GM19023 (cell line): ENCODE results near the gene STAG2.

ENCODE experiments used
- ATAC-seq: cut with Tn5 transposase; IDR thresholded peaks from one replicate; pipeline ENCODE4 v1.9.1; 2021; ENCODE audit warnings: mild to moderate bottlenecking, moderate library complexity; ENCODE audit not compliant: unreplicated experiment

Gene STAG2

DNA sequence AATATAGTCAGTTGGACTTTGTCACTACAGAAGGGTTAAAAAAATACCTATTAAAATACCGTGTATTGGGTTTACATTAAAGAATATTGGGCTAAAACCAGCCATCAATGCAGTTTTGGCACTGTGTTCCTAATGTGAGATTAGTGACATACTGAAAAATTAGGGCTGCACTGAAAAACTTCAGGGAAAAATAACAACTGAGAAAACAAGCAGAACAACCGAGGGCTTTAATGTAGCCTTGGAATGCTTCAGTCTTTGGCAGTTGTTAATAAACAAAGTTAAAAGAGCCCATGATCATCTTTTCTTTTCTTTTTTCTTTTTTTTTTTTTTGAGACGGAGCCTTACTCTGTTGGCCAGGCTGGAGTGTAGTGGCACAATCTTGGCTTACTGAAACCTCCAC is 12.4 kb downstream of the STAG2 start:
- no peak for ATAC-seq

DNA sequence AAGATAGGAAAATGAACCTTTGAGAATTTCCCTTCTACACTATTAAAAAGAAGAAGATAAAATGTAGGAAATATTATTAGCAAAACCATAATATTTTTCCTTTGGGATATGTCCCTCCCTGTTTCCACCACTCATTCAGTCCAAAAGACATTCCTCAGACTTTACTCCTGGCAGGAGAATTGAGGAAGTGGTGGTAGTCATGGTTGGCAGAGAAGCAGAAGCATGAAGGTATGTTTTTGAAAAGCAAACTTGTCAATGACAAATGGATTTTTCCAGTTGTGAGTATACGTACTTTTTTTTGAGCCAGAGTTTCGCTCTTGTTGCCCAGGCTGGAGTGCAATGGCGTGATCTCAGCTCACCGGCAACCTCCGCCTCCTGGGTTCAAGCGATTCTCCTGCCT is 13.7 kb downstream of the STAG2 start:
- no peak for ATAC-seq

- no peak for ATAC-seq
Observed at GRCh38 chrX:123976706-123977316, 15.3 kb downstream of the STAG2 start.

DNA sequence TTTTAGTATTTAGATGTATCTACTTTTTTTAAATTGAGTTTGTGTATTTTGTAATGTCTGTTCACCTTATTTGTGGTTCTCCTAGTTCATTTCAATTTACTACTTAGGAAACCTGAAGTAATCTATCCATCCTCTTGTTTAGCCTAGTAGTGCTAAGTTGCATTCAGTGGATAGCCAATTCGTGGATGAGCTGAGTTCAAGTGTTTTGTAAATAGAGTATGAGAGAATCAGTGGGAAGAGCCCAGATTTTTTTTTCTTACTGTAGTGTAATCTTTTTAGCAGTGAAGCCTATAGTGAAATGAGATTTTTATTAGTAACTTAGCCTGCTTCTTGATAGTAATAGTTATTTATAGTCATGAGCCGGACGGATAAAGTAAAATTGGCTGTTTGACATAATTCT is 21.7 kb downstream of the STAG2 start:
- no peak for ATAC-seq

DNA sequence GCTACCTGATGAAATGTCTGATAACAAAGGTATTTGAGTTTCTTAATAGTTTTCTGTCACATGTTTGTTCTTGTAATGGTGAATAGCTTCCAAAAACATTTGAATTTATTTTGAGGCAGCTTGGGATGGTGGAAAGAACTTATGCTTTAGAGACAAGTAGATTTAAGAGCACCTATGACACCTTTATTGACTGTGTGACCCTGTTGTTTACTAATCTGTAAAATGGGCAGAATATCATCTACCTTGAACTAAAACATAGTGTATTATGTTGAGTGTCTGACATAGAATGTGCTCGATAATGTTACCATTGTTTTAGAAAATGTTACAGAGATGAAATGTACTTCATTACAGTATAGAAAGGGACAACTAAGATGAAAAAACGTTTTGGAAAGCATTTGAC is 24.9 kb downstream of the STAG2 start:
- ATAC-seq, result no peak

DNA sequence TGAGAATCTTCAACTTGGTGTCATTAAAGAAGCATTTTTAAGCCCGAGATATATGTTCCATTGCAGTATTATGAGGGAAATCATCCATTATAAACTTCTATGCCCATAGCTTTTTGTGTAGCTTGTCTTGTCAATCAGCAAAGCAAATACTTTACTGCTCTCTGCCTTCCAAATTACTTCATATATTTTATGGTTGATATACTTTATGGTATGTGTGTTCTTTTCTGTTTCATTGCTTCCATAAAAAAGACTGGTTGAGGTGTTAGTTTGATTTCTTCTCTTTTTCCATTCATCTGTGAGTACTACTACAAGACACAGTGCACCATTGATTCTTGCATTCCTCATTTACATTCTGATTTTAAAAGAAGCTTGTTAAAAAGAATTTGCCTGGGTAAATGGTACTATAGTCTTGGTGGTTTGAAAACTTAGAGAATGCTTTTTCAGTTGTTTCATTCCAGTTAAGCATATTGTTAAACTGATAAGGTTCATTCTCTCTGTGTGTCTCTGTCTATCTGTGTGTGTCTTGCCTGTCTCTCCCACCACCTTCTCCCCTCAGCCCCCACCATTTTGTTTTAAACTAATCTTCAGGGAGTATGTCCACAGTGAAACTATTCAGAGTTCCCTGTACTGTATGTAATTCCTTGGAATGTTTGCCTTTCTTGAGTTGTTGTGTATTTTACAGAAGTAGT is 27.1 kb downstream of the STAG2 start:
- ATAC-seq, result no peak

- ATAC-seq, result no peak
Observed at GRCh38 chrX:123989235-123989634, 27.7 kb downstream of the STAG2 start.

- ATAC-seq, result no peak
Observed at GRCh38 chrX:123990169-123990568, 28.7 kb downstream of the STAG2 start.

GRCh38 chrX:123990602-123991001 is 29.1 kb downstream of the STAG2 start:
- no peak for ATAC-seq

DNA sequence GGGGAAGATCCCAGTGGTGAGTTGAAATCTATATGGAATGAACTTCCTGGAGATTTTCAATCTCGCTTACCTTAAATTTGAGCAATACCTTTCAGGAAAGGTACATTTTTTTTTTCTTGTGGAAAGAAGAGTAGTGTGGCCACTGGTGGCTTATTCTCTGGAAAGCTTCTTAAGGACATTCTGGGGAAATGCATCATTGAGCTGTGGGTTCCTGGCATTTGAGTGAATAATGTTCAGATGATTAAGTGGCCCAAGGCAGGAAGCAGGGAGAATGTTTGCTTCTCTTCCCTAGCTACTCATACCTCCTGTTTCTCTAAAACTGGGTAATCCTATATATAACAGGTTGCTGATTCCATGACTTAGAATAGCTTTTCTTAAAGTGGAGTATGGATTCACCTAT is 31.8 kb downstream of the STAG2 start:
- no peak for ATAC-seq

GRCh38 chrX:123993904-123994635 is 32.6 kb downstream of the STAG2 start:
- ATAC-seq, result no peak

GRCh38 chrX:123994730-123995129 is 33.2 kb downstream of the STAG2 start:
- ATAC-seq, result no peak

DNA sequence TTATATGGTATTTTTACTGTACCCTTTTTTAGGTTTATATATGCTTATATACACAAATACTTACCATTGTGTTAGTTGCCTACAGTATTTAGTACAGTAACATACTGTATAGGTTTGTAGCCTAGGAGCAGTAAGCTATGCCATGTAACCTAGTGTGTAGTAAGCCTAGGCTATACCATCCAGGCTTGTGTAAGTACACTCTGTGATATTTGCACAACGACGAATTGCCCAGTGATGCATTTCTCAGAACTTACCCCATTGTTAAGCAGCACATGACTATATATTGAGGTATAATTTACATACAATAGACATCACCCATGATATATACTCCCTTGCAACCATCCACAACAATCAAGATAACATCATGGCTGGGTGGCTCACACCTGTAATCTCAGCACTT is 40.1 kb downstream of the STAG2 start:
- no peak for ATAC-seq

DNA sequence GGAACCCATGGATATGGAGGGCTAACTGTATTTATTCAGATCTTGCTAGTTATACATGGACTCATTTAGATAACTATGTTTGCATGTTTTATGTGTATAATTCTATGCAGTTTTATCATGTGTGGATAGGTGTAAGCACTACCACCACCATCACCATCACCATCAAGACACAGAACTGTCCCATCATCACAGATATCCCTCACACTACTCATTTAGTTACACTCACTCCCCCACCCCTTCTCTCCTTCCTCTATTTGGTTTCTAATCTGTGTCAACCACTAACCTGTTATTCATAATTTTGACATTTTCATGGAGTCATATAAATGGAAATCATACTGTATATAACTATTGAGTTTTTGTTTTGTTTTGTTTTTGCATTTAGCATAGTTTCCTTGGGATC is 43.7 kb downstream of the STAG2 start:
- no peak for ATAC-seq

DNA sequence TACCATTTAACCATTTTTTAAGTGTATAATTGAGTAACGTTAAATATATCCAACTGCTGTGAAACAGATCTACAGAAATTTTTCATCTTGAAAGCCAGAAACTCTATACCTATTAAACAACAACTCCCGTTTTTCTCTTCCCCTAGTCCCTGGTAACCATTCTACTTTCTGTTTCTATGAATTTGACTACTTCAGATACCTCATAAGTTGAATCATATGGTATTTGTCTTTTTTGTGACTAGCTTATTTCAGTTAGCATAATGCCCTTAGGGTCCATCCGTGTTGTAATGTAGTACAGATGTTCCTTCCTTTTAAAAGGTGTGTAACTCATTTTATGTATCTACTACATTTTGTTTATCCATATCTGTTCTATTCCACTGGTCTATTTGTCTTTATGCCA is 48.7 kb downstream of the STAG2 start:
- ATAC-seq, result peak; percentile 46

- no peak for ATAC-seq
Observed at GRCh38 chrX:124010566-124010965, 49.1 kb downstream of the STAG2 start.

DNA sequence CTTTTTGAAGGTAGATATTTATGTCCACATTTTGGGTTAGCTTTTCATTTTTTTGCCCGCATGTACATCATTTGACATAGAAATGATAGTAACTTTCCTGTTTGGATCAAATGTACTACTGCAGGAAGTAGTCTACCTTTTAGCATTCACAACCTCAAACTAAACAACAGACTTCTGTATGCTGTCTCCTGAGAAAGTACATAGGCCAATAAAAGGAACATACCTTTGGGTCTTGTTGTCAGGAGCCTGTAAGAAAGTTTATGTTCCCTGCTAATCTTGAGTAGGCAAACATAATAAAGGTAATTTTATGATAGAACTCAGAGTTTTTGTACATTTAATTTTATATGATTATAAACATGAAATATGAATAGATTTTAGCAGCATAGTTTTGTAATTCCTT is 54.2 kb downstream of the STAG2 start:
- no peak for ATAC-seq

DNA sequence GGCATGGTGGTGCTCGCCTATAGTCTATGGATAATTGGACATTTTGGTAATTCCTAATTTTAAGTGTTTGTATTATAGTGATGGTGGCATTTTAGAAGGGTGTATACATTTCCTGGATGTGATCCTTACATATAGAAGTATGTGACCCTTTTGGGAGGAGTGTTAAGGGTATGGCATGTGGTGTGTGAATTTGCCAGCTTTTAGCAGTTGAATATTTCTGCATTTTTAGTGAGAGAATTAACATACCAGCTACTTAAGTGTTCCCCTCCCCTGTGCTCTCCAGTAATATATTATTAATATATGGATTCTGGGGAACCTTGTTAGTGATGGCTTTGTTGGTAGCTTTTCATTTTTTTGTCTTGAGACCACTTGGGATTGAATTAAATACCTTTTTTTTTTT is 55.3 kb downstream of the STAG2 start:
- ATAC-seq, result no peak

GRCh38 chrX:124018023-124018422 is 56.5 kb downstream of the STAG2 start:
- no peak for ATAC-seq

DNA sequence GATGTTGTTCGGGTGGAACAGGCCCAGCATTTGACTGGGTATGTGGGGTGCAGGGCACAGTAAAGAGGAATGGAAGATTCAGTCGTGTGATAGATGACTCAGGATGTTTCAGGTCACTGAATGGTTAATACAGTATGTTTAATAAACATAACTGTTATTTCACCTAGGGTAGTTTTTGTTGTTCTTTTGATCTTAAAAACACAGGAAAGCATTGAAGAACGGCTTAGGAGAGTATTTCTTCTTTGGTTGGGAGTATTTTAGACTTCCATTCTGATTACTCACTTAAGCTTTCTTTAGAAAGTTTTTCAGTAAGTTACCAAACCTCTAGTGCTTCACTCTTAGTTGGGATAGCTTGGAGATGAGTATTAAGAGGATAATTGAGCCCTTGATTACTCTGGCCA is 62.3 kb downstream of the STAG2 start:
- no peak for ATAC-seq

DNA sequence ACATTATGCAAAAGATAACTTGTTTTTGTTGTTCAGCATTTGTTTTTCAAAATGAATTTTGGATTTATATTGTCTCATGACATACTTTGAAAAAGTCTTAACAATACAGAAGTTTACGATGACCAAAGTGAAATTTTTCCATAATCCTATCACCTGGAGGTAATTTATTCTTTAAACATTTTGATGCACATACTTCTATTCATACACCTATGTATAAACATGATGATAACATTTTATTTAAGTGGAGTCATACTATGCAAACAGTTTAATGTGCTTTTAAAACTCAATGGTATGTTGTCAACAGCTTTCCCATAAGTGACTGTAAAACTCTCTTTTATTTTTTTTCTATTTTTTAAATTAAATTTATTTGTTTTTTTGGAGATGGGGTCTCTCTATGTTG is 65.0 kb downstream of the STAG2 start:
- no peak for ATAC-seq

- no peak for ATAC-seq
Observed at GRCh38 chrX:124028182-124028581, 66.7 kb downstream of the STAG2 start.
